ENCODE measurements around the gene CFAP119.

Gene CFAP119

DNA sequence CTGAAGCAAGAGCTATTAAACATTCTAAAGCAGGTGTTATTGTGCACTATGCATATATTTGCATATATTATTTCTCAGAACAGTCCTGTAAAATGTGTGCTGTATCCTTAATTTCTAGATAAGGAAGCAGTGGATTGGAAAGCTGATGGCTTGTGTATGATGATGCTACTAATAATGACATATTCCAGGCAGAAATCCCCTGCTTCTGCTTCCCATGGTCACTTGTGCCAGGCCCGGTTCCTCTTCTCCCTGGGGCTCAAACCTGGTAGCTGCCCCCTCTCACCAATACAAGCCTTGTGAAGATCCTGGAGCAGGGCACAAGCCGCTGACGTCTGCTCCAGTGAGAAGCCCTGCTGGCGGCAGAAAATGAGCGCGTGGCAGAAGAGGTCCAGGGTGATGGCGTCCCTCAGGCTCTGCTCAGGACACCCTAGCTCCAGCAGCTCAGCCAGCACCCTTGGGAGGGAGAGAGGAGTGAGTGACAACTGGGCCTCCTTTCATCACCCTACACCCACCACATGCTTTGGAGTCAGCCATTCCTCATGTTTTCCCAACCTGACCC lies 1.8 kb downstream of the CFAP119 start:
- H3K36me3 ChIP-seq (ENCODE audit: insufficient read depth, low read length): peaks cover 58% of the 10 kb centered on the region
- peak overlapping the region; percentile 90 for H3K4me2 ChIP-seq (ENCODE audit: low read length)
- peak overlapping the region; percentile 76; the same call in 1 of the 2 replicates for H3K9ac ChIP-seq (ENCODE audit: low read length)
- H3F3A ChIP-seq (ENCODE audit: insufficient read depth, low read length): no peaks in the 10 kb centered on the region
- no peaks in the 10 kb centered on the region for H3K9me2 ChIP-seq (ENCODE audit: low read depth, low read length)
- no peaks in the 10 kb centered on the region for H4K20me1 ChIP-seq (ENCODE audit: insufficient read depth, low read length)
- H3K27ac ChIP-seq (ENCODE audit: low read depth, low read length, poor library complexity, severe bottlenecking): peak overlapping the region; percentile 76
- H3K9me3 ChIP-seq (ENCODE audit: low read length): no peaks in the 10 kb centered on the region
- no peaks in the 10 kb centered on the region; the same call in 1 of the 2 replicates for H3K79me2 ChIP-seq (ENCODE audit: insufficient read depth, low read length)
- H3K4me1 ChIP-seq (ENCODE audit: insufficient read depth, low read length, severe bottlenecking): peaks cover 37% of the 10 kb centered on the region
- no peak overlapping the region for H2AFZ ChIP-seq (ENCODE audit: low read length)
- TF ChIP-seq EZH2 (IDR thresholded peaks at IDR 0.05; ENCODE audit: borderline replicate concordance, low read length) (no peak), CTCF (IDR thresholded peaks at IDR 0.05; ENCODE audit: low read length) (no peak)
- peak overlapping the region; percentile 84 for H3K4me3 ChIP-seq (ENCODE audit: low read depth, low read length, poor library complexity, severe bottlenecking)
- H3K27me3 ChIP-seq (ENCODE audit: insufficient read depth, low read length): no peaks in the 10 kb centered on the region

- no peak for TF ChIP-seq EZH2 (IDR thresholded peaks at IDR 0.05; ENCODE audit: borderline replicate concordance, low read length)
- no peak for TF ChIP-seq CTCF (IDR thresholded peaks at IDR 0.05; ENCODE audit: low read length)
- Histone ChIP-seq H4K20me1 (ENCODE audit: insufficient read depth, low read length) (no peaks in the 10 kb centered on the region), H3K9me2 (ENCODE audit: low read depth, low read length) (no peaks in the 10 kb centered on the region), H3K27me3 (ENCODE audit: insufficient read depth, low read length) (no peaks in the 10 kb centered on the region), H3F3A (ENCODE audit: insufficient read depth, low read length) (no peaks in the 10 kb centered on the region), H2AFZ (ENCODE audit: low read length) (no peak overlapping the region), H3K9me3 (ENCODE audit: low read length) (no peaks in the 10 kb centered on the region), H3K27ac (ENCODE audit: low read depth, low read length, poor library complexity, severe bottlenecking) (peak overlapping the region; percentile 76), H3K9ac (ENCODE audit: low read length) (peak overlapping the region; percentile 14; the same call in 1 of the 2 replicates), H3K4me3 (ENCODE audit: low read depth, low read length, poor library complexity, severe bottlenecking) (no peak overlapping the region), H3K79me2 (ENCODE audit: insufficient read depth, low read length) (no peaks in the 10 kb centered on the region; the same call in 1 of the 2 replicates), H3K4me1 (ENCODE audit: insufficient read depth, low read length, severe bottlenecking) (peaks cover 37% of the 10 kb centered on the region), H3K36me3 (ENCODE audit: insufficient read depth, low read length) (peaks cover 58% of the 10 kb centered on the region), H3K4me2 (ENCODE audit: low read length) (peak overlapping the region; percentile 90; the same call in 1 of the 2 replicates)
Measured at GRCh38 chr16:30758988-30759491, 2.8 kb downstream of the CFAP119 start.

GRCh38 chr16:30757316-30757715 lies 4.5 kb downstream of the CFAP119 start:
- H3K4me2 ChIP-seq (ENCODE audit: low read length): no peak overlapping the region
- H3K9me2 ChIP-seq (ENCODE audit: low read depth, low read length): no peaks in the 10 kb centered on the region
- no peaks in the 10 kb centered on the region for H3K79me2 ChIP-seq (ENCODE audit: insufficient read depth, low read length)
- H3K4me3 ChIP-seq (ENCODE audit: low read depth, low read length, poor library complexity, severe bottlenecking): no peak overlapping the region
- no peak overlapping the region for H3K27ac ChIP-seq (ENCODE audit: low read depth, low read length, poor library complexity, severe bottlenecking)
- H3K4me1 ChIP-seq (ENCODE audit: insufficient read depth, low read length, severe bottlenecking): peaks cover 24% of the 10 kb centered on the region
- H3K9me3 ChIP-seq (ENCODE audit: low read length): no peaks in the 10 kb centered on the region
- no peak for TF ChIP-seq CTCF (IDR thresholded peaks at IDR 0.05; ENCODE audit: low read length)
- TF ChIP-seq EZH2 (IDR thresholded peaks at IDR 0.05; ENCODE audit: borderline replicate concordance, low read length): no peak
- no peak overlapping the region for H3K9ac ChIP-seq (ENCODE audit: low read length)
- peaks cover 62% of the 10 kb centered on the region for H3K36me3 ChIP-seq (ENCODE audit: insufficient read depth, low read length)
- no peaks in the 10 kb centered on the region for H3K27me3 ChIP-seq (ENCODE audit: insufficient read depth, low read length)
- H2AFZ ChIP-seq (ENCODE audit: low read length): no peak overlapping the region
- no peaks in the 10 kb centered on the region for H3F3A ChIP-seq (ENCODE audit: insufficient read depth, low read length)
- no peaks in the 10 kb centered on the region for H4K20me1 ChIP-seq (ENCODE audit: insufficient read depth, low read length)

All from OCI-LY1 (cell line).